Effector CD8-positive, alpha-beta T cell (primary cell): Measurements from ENCODE around the gene CAPN11.

Experiments
- DNase-seq: peaks from one replicate; lab custom pipeline; 2025; lab: John Stamatoyannopoulos, UW

Gene CAPN11

DNA sequence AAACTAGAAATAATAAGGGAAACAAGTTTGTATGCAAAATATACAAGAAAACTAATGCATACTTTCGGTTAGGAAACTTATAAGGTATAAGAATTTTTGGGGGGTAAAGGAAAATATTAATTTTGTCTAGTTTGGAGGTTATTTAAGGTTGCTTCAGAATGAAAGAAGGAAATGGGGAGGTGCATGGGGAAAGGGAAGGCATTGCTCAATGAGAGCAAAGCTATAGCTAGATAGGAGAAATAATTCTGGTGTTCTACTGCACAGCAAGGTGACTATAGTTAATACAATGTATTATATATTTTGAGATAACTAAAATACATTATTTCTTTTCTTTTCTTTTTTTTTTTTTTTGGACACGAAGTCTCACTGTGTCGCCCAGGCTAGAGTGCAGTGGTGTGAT, 52.7 kb downstream of the CAPN11 start:
- no peak for DNase-seq

GRCh38 chr6:44214307-44214706, 55.7 kb downstream of the CAPN11 start:
- DNase-seq, result no peak

GRCh38 chr6:44216677-44217331, 58.2 kb downstream of the CAPN11 start, which contains the start of gene MYMX:
Gene MYMX (plus strand): TSS chr6:44216926. CDS start chr6:44217472, 546 bp downstream.
- DNase-seq, result no peak

DNA sequence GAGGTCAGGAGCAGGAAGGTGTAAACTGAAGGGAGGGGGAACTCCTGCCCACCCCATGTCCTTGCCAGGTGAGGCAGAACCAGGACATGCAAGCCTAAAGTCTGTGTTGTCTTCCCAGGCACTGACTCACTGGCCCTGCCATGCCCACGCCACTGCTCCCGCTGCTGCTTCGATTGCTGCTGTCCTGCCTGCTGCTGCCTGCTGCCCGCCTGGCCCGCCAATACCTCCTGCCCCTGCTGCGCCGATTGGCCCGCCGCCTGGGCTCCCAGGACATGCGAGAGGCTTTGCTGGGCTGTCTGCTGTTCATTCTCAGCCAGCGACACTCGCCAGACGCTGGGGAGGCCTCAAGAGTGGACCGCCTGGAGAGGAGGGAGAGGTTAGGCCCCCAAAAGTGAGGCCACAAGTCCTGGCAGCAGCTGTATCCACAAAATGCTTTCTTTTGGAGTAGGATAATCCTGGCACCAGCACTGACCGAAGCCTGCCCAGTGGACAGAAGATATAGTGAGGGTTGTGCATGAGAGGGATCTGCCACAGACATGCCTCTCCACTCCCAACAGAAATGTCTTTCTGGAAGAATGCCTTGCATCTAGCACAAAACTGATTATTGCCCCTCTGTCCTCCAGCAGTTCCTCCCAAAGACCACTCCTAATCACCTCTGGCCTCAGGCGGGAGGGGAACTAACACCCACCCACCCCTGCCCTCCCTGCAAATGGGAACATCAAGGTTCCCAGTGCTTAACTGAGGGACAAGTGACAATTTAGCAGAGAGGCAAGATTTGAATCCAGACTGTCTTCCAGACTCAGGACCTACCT, 58.9 kb downstream of the CAPN11 start:
- DNase-seq, result no peak

- peak; percentile 19 for DNase-seq
These were observed 60.6 kb downstream of the CAPN11 start for GRCh38 chr6:44219053-44219814.

DNA sequence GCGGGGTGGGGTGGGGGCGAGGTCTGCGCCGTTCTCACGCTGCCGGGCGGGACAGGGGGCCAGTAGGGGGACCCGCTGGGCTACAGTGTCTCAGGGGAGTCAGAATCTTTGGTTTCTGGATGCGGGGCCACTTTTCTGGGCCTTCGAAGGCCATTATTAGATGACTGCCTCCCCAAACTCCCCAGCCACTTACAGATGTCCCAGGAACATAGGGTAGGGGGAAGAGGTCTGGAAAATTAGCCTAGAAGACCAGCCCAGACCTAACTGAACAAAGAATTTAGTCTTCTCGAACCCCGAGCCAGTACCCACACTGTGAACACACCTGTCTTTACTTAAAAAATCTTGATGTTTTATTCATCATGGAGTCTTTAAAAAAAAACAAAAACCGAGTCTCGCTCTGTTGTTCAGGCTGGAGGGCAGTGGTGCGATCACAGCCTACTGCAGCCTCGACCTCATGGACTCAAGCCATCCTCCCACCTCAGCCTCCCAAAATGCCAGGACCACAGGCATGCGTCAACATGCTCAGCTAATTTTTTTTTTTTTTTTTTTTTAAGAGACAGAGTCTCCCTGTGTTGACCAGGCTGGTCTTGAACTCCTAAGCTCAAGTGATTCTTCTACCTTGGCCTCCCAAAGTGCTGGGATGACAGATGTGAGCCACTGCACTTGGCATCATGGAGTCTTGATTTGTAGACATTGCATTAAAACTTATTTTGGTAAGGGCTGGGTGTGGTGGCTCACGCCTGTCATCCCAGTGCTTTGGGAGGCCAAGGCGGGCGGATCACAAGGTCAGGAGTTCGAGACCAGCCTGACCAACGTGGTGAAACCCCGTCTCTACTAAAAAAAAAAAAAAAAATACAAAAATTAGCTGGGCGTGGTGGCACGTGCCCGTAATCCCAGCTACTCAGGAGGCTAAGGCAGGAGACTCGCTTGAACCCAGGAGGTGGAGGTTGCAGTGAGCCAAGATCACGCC, 61.5 kb downstream of the CAPN11 start:
- DNase-seq, result no peak

GRCh38 chr6:44220913-44221290, 62.3 kb downstream of the CAPN11 start:
- no peak for DNase-seq

- DNase-seq, result peak; percentile 48
These were observed 62.8 kb downstream of the CAPN11 start for GRCh38 chr6:44221291-44221960.

DNA sequence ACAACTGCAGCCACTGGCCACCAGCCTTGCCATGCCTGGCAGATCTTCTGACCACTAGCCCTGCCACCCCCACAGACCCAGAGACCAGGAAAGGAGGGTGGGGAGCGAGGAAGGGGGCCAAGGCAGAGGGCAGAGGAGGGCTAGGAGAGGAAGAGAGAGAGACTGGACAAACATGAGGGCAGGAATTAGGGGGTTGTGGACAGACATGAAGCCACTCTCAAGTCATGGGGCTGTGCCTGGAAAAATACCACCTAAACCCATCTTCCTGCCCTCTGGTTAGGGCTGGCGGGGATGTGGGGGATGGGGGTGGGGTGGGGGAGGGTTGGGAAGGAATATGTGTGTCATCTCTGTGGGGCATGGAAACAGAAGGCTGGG, 63.3 kb downstream of the CAPN11 start:
- DNase-seq, result no peak

DNA sequence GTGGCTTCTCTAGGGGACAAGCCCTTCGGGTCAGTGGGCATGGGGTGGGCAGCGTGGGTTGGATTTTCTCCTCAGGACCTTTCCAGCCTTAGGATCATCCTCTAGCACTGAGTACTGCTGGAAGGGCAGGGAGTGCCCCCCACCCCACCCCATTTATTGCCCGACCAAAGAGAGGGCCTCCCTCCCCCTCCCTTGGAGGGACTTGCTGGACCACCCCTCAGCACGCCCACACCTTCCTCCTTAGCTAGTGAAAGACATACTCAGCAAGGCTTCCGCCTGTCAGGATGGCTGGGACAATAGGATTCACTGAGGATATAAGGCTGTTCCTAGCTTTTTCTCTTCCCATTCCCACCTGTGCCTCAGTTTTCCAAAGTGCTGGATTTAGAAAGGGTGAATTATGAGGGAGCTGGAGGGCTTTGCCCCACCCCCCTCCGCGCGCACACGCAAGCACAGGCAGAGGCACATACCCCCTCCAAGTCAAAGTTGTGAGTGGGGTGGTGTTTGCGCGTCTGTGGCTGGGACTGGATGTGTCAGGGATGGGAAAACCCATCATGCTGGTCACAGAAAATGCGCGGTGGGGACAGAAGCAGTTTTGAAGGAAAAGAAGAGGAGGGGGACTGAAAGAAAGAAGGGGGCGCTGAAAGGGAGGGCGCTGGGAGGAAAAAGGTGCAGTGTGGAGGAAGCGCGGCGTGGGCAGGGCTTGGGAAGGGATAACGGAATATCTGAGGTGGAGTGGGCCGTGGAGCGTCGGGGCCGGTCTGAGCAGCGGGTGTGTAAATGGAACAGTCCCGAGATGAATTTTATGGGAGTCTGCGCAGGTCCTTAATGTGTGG, 64.1 kb downstream of the CAPN11 start:
- no peak for DNase-seq

GRCh38 chr6:44223319-44224028, 64.9 kb downstream of the CAPN11 start, which contains the start of gene SLC29A1:
Gene SLC29A1 (plus strand): TSS chr6:44223595. CDS start chr6:44227314, 3,719 bp downstream.
- peak; percentile 76 for DNase-seq

DNA sequence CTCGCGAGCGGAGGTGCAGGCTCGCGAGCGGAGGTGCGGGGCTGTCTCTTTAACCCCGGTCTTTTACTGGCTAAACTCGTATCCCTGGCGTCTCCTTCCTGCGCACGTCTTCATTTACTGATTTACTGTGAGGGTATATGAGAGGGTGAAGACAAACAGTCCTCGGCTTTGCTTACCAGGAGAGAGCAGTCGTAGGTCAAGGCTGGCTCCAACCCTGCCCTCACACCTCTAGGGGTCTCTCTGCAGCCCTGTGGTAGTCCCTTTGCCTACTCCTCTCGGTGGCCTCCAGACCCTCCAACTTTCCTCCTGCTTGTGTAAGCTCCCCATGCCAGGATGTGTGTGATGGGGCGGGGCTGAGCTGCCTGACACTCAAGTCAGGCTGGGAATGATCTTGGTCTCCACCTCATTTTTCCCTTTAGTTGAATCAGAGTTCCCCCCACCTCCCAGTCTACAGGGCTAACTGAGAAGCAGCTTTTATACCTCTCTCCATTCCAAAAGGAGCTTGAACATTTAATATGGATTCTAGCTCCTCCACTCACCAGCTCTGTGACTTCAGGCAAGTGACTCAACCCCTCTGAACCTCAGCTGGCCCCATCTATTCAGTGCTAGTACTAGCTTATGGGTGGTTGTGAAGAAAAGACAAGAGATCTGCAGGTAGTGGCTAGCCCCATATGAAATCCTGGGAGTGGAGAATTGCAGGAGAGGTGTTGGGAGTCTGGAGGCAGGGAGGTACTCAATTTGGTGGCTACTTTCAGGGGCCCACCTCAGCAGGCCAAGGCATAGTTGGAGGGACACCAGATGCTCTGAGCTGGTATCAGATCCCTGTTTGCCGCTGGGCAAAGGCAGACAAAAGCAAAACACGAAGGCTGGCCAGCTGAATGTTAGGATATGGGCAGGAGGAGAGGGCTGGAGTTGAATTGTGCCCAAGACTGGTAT, 65.7 kb downstream of the CAPN11 start:
- DNase-seq, result no peak

- DNase-seq, result no peak
These were observed 66.3 kb downstream of the CAPN11 start for GRCh38 chr6:44224965-44225305.

DNA sequence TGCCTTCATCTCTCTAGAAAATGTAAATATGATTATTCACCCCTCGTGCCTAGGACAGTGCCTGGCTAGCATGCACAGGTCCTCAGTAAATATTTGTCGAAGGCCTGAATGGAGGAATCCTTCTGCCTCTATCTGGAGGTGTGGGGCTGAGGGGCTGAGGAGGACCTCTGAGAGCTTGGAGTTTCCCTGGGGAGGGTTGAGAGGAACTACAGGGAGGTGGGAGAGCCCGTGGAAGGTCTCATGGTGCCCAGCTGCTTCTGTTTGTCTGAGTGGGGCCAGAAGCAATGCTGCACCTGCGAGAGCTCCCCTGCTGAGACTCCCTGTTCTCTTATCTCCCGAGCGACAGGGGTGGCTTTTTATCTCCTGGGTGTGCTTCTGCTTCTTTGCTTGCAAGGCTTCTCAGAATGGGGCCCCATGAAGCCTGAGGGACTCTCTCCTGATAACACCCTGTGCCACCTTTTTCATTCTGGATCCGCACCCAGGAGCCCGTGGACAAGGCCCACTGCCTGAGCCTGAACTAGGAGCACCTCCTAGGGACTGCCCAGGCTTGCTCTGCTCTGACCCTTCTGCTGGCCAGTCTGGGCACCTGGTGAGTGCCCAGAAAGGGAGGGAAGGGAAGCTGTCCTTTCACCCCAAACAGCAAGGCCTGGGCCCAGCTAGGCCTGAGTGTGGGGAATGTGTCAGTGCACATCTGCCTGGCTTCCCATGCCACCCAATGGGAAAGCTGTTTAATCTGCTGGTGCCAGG, 67.1 kb downstream of the CAPN11 start:
- DNase-seq, result no peak

- DNase-seq, result no peak
These were observed 67.9 kb downstream of the CAPN11 start for GRCh38 chr6:44226368-44227147.

DNA sequence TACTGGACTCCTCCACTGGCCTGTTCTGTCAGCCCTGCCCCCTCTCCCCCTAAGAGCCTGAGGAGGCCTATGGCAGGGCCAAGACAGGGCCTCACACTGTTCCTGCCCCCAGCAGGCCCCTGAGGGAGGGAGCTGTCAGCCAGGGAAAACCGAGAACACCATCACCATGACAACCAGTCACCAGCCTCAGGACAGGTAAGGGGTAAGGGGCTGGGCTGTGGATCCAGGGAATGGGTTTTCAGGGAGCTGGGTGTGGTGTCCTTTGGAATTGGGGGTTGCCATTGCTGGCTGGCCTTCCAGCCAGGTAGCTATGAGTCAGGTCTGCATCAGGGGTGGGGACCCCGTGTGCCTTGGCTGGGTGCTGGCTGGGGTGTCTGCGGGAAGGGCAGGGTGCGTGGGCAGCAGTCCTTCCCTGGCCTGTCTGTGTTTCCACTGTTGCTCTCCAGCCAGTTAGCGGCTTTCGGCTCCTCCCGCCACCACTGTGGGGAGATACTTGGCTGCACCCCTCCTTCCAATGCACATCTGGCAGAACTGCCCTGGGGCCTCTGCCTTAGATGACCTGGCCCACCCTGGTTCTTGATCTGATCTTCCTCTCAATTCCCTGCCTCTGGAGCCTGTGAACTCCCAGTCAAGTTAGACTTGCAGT, 68.7 kb downstream of the CAPN11 start:
- DNase-seq, result no peak
